ENCODE data around the gene ARHGAP19. TPM values are rescaled to one million over a fixed set of nuclear protein-coding genes. Genes with fewer than 3 reads are reported as not detected.

The ARHGAP19 gene
- total RNA-seq, 2 donors from 2014 or later = 26.8 to 47.6 TPM

- H3K27me3 Mint-ChIP-seq (ENCODE audit: insufficient read depth) = peaks cover 27% of the 10 kb centered on the region
- H3K9ac ChIP-seq (ENCODE audit: extremely low read depth, low read length, poor library complexity, severe bottlenecking) = peak overlapping the region; percentile 57
- H3K9me3 Mint-ChIP-seq = no peaks in the 10 kb centered on the region
These were observed 27.4 kb upstream of the ARHGAP19 start for GRCh38 chr10:97319671-97320479.

DNA sequence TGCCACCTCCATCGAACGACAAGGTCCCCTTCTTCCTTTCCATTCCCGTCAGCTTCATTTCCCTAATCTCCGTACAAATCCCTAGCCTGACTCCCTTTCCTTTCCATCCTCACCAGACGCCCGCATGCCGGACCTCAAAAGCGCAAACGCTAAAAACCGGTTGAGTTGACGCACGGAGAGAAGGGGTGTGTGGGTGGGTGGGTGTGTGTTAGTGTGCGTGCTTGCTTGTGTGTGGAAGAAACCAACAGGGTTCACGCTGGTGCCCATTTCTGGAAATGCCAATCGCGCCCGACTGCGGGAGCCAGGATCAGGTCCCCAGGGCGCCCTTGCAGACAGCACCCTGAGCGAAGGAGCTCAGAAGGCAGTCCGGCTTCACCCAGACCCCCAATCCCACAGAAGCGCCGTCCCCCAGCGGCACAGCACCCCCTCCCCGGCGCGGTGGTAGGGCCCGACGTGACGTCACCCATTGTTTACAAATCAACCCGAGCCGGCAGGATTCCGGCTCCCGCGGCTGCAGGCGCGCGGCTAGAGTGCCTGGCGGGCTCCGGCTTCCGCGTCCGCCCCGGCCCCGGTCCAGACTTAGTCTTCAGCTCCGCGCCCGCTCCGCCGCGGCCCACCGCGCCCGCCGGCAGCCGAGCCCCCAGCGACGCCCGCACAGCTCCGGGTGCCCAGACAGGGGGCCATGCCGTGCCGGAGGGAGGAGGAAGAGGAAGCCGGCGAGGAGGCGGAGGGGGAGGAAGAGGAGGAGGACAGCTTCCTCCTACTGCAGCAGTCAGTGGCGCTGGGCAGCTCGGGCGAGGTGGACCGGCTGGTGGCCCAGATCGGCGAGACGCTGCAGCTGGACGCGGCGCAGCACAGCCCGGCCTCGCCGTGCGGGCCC is 26.6 kb upstream of the ARHGAP19 start, which contains the start of gene FRAT1:
TSS of gene FRAT1 (plus strand) at position 500 of the 880 bp plus-strand sequence. CDS start at position 683, 183 bp downstream.
- H3K4me1 ChIP-seq (ENCODE audit: control insufficient read depth, insufficient read depth, low read length) = peaks cover 7% of the 10 kb centered on the region
- H3K27me3 ChIP-seq (ENCODE audit: control insufficient read depth, insufficient read depth, low read length, poor library complexity, severe bottlenecking) = peaks cover 9% of the 10 kb centered on the region
- no peak for TF ChIP-seq CTCF (conservative IDR thresholded peaks at IDR 0.05)
- no peaks in the 10 kb centered on the region for H3K36me3 ChIP-seq (ENCODE audit: control insufficient read depth, insufficient read depth, low read length)
- H3K27me3 Mint-ChIP-seq (ENCODE audit: insufficient read depth) = peaks cover 27% of the 10 kb centered on the region
- no peaks in the 10 kb centered on the region for H3K36me3 Mint-ChIP-seq (ENCODE audit: low read depth)
- peak within 1 kb of the TSS; percentile 100 for H3K27ac Mint-ChIP-seq
- H3K4me3 ChIP-seq (ENCODE audit: low read length) = peak within 1 kb of the TSS; percentile 82
- H3K9me3 ChIP-seq (ENCODE audit: control insufficient read depth, low read length) = no peaks in the 10 kb centered on the region
- peak; percentile 97 for DNase-seq
- peak within 1 kb of the TSS; percentile 100 for H3K9ac ChIP-seq (ENCODE audit: extremely low read depth, low read length, poor library complexity, severe bottlenecking)
- H3K4me3 Mint-ChIP-seq = peak within 1 kb of the TSS; percentile 77
- WGBS, 2 experiments (ENCODE audit: insufficient coverage in 1 of 2, insufficient read length in 1 of 2) = 1% methylated on average over 29 to 79 of the region's 79 CpGs
- H3K9me3 Mint-ChIP-seq = no peaks in the 10 kb centered on the region
- H3K4me1 Mint-ChIP-seq = peaks cover 25% of the 10 kb centered on the region
- peak within 1 kb of the TSS; percentile 100 for H3K27ac ChIP-seq (ENCODE audit: low read depth, low read length)

More at GRCh38 chr10:97319671-97320479, 27.4 kb upstream of the ARHGAP19 start:
- no peaks in the 10 kb centered on the region for H3K36me3 ChIP-seq (ENCODE audit: control insufficient read depth, insufficient read depth, low read length)
- H3K4me3 Mint-ChIP-seq = peak overlapping the region; percentile 77
- peak overlapping the region; percentile 17 for H3K27ac ChIP-seq (ENCODE audit: low read depth, low read length)
- peaks cover 25% of the 10 kb centered on the region for H3K4me1 Mint-ChIP-seq
- peak overlapping the region; percentile 82 for H3K4me3 ChIP-seq (ENCODE audit: low read length)
- H3K27me3 ChIP-seq (ENCODE audit: control insufficient read depth, insufficient read depth, low read length, poor library complexity, severe bottlenecking) = peaks cover 9% of the 10 kb centered on the region
- peak; percentile 90 for DNase-seq
- no peaks in the 10 kb centered on the region for H3K36me3 Mint-ChIP-seq (ENCODE audit: low read depth)
- H3K27ac Mint-ChIP-seq = peak overlapping the region; percentile 67
- TF ChIP-seq CTCF (conservative IDR thresholded peaks at IDR 0.05) = peak; percentile 51
- H3K4me1 ChIP-seq (ENCODE audit: control insufficient read depth, insufficient read depth, low read length) = peaks cover 7% of the 10 kb centered on the region
- WGBS, 2 experiments (ENCODE audit: insufficient coverage in 1 of 2, insufficient read length in 1 of 2) = 1 to 3% methylated on average over 21 to 83 of the region's 83 CpGs
- no peaks in the 10 kb centered on the region for H3K9me3 ChIP-seq (ENCODE audit: control insufficient read depth, low read length)

DNA sequence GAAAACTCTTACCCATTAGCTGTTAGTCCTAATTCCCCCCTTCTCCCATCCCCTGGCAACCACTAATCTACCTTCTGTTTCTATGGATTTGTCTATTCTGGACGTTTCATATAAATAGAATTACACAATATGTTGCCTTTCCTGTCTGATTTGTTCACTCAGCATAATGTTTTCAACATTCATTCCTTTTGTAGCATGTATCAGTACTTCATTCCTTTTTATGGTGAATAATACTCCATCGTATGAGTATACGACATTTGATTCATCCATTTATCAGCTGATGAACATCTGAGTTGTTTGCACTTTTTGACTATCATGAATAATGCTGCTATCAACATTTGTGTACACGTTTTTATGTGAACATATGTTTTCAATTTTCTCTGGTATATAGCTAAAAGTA is 22.2 kb upstream of the ARHGAP19 start:
- H3K27me3 ChIP-seq (ENCODE audit: control insufficient read depth, insufficient read depth, low read length, poor library complexity, severe bottlenecking) = no peaks in the 10 kb centered on the region
- H3K4me3 Mint-ChIP-seq = no peak overlapping the region
- no peak overlapping the region for H3K27ac Mint-ChIP-seq
- no peaks in the 10 kb centered on the region for H3K9me3 ChIP-seq (ENCODE audit: control insufficient read depth, low read length)
- TF ChIP-seq CTCF (conservative IDR thresholded peaks at IDR 0.05) = no peak
- no peaks in the 10 kb centered on the region for H3K36me3 Mint-ChIP-seq (ENCODE audit: low read depth)
- no peaks in the 10 kb centered on the region for H3K36me3 ChIP-seq (ENCODE audit: control insufficient read depth, insufficient read depth, low read length)
- peaks cover 4% of the 10 kb centered on the region for H3K27me3 Mint-ChIP-seq (ENCODE audit: insufficient read depth)
- 70 to 89% methylated on average over 3 to 4 of the region's 4 CpGs for WGBS, 2 experiments (ENCODE audit: insufficient coverage in 1 of 2, insufficient read length in 1 of 2)
- H3K4me1 ChIP-seq (ENCODE audit: control insufficient read depth, insufficient read depth, low read length) = no peaks in the 10 kb centered on the region
- no peaks in the 10 kb centered on the region for H3K9me3 Mint-ChIP-seq
- DNase-seq = no peak
- no peak overlapping the region for H3K9ac ChIP-seq (ENCODE audit: extremely low read depth, low read length, poor library complexity, severe bottlenecking)
- peaks cover 4% of the 10 kb centered on the region for H3K4me1 Mint-ChIP-seq
- H3K4me3 ChIP-seq (ENCODE audit: low read length) = no peak overlapping the region
- H3K27ac ChIP-seq (ENCODE audit: low read depth, low read length) = no peak overlapping the region

Data from endodermal cell (in vitro differentiated cells).